ENCODE measurements around the gene TPRN.

TPRN gene

GRCh38 chr9:137176302-137177182 is 24.0 kb downstream of the TPRN start:
- Histone ChIP-seq H2AFZ (ENCODE audit: insufficient read depth, low read length, poor library complexity) (no peak overlapping the region), H2AK5ac (ENCODE audit: low read length) (no peak overlapping the region), H3K79me1 (ENCODE audit: low read length) (no peaks in the 10 kb centered on the region), H2BK12ac (ENCODE audit: low read length) (no peak overlapping the region), H3K27me3 (ENCODE audit: insufficient read depth, low read length) (no peaks in the 10 kb centered on the region), H2BK120ac (ENCODE audit: insufficient read depth, low read length, poor library complexity) (no peak overlapping the region), H3K4me3 (ENCODE audit: low read depth, low read length) (no peak overlapping the region), H3K27ac (ENCODE audit: low read depth, low read length) (no peak overlapping the region), H4K91ac (ENCODE audit: low read depth, low read length) (no peak overlapping the region), H3K4me2 (ENCODE audit: low read length) (no peak overlapping the region), H3K14ac (ENCODE audit: low read length) (no peak overlapping the region), H3K9me3 (ENCODE audit: insufficient read depth, low read depth, low read length) (peaks cover 3% of the 10 kb centered on the region), H3K36me3 (ENCODE audit: control insufficient read depth in 1 of 2, insufficient read depth in 2 of 2, low read length in 2 of 2) (peaks cover 28 to 34% of the 10 kb centered on the region in 2 experiments), H3K4me1 (ENCODE audit: control insufficient read depth in 1 of 2, insufficient read depth in 2 of 2, low read length in 2 of 2) (peaks cover 0 to 3% of the 10 kb centered on the region in 2 experiments), H4K12ac (ENCODE audit: low read depth, low read length) (no peak overlapping the region), H3K4ac (ENCODE audit: low read depth, low read length) (no peak overlapping the region), H2BK5ac (ENCODE audit: low read depth, low read length, poor library complexity) (no peak overlapping the region), H4K8ac (ENCODE audit: low read depth, low read length) (no peak overlapping the region), H3K23ac (ENCODE audit: low read length) (no peak overlapping the region), H3K18ac (ENCODE audit: low read length) (no peak overlapping the region), H3K79me2 (ENCODE audit: control insufficient read depth, insufficient read depth, low read length, poor library complexity) (no peaks in the 10 kb centered on the region), H3K9ac (ENCODE audit: low read length) (no peak overlapping the region)
- DNase-seq: peak; percentile 52 to 64
- no CpG with 5 or more reads among the region's 17 CpGs for WGBS (ENCODE audit: extremely low coverage, insufficient coverage, insufficient read length)

GRCh38 chr9:137175345-137175961 is 25.1 kb downstream of the TPRN start:
- no CpG with 5 or more reads among the region's 33 CpGs for WGBS (ENCODE audit: extremely low coverage, insufficient coverage, insufficient read length)

GRCh38 chr9:137174722-137175293 is 25.7 kb downstream of the TPRN start:
- no peak overlapping the region for H3K9ac ChIP-seq (ENCODE audit: low read length)
- peaks cover 5% of the 10 kb centered on the region for H3K9me3 ChIP-seq (ENCODE audit: insufficient read depth, low read depth, low read length)
- no peak overlapping the region for H4K91ac ChIP-seq (ENCODE audit: low read depth, low read length)
- H3K27ac ChIP-seq (ENCODE audit: low read depth, low read length): no peak overlapping the region
- no peak overlapping the region for H4K12ac ChIP-seq (ENCODE audit: low read depth, low read length)
- no peak overlapping the region for H2AK5ac ChIP-seq (ENCODE audit: low read length)
- H3K23ac ChIP-seq (ENCODE audit: low read length): no peak overlapping the region
- no peak overlapping the region for H4K8ac ChIP-seq (ENCODE audit: low read depth, low read length)
- no peak overlapping the region for H3K14ac ChIP-seq (ENCODE audit: low read length)
- peak; percentile 93 for DNase-seq
- peaks cover 12% of the 10 kb centered on the region for H3K27me3 ChIP-seq (ENCODE audit: insufficient read depth, low read length)
- no peak overlapping the region for H2BK12ac ChIP-seq (ENCODE audit: low read length)
- H3K4me2 ChIP-seq (ENCODE audit: low read length): no peak overlapping the region
- no peaks in the 10 kb centered on the region for H3K79me1 ChIP-seq (ENCODE audit: low read length)
- peaks cover 11 to 16% of the 10 kb centered on the region in 2 experiments for H3K36me3 ChIP-seq (ENCODE audit: control insufficient read depth in 1 of 2, insufficient read depth in 2 of 2, low read length in 2 of 2)
- WGBS (ENCODE audit: extremely low coverage, insufficient coverage, insufficient read length): no CpG with 5 or more reads among the region's 34 CpGs
- H3K79me2 ChIP-seq (ENCODE audit: control insufficient read depth, insufficient read depth, low read length, poor library complexity): no peaks in the 10 kb centered on the region
- no peak overlapping the region for H3K4me3 ChIP-seq (ENCODE audit: low read depth, low read length)
- H3K18ac ChIP-seq (ENCODE audit: low read length): no peak overlapping the region
- peaks cover 0 to 3% of the 10 kb centered on the region in 2 experiments for H3K4me1 ChIP-seq (ENCODE audit: control insufficient read depth in 1 of 2, insufficient read depth in 2 of 2, low read length in 2 of 2)
- no peak overlapping the region for H2BK120ac ChIP-seq (ENCODE audit: insufficient read depth, low read length, poor library complexity)
- H2BK5ac ChIP-seq (ENCODE audit: low read depth, low read length, poor library complexity): no peak overlapping the region
- no peak overlapping the region for H3K4ac ChIP-seq (ENCODE audit: low read depth, low read length)
- H2AFZ ChIP-seq (ENCODE audit: insufficient read depth, low read length, poor library complexity): no peak overlapping the region

More at GRCh38 chr9:137175345-137175961, 25.1 kb downstream of the TPRN start:
- Histone ChIP-seq H3K4me3 (ENCODE audit: low read depth, low read length) (no peak overlapping the region), H3K36me3 (ENCODE audit: control insufficient read depth in 1 of 2, insufficient read depth in 2 of 2, low read length in 2 of 2) (peaks cover 17 to 23% of the 10 kb centered on the region in 2 experiments), H3K9me3 (ENCODE audit: insufficient read depth, low read depth, low read length) (peaks cover 4% of the 10 kb centered on the region), H3K27ac (ENCODE audit: low read depth, low read length) (no peak overlapping the region), H3K18ac (ENCODE audit: low read length) (no peak overlapping the region), H3K79me2 (ENCODE audit: control insufficient read depth, insufficient read depth, low read length, poor library complexity) (no peaks in the 10 kb centered on the region), H2BK12ac (ENCODE audit: low read length) (no peak overlapping the region), H3K4me1 (ENCODE audit: control insufficient read depth in 1 of 2, insufficient read depth in 2 of 2, low read length in 2 of 2) (peaks cover 0 to 3% of the 10 kb centered on the region in 2 experiments), H3K14ac (ENCODE audit: low read length) (no peak overlapping the region), H3K4ac (ENCODE audit: low read depth, low read length) (no peak overlapping the region), H4K8ac (ENCODE audit: low read depth, low read length) (no peak overlapping the region), H2AK5ac (ENCODE audit: low read length) (no peak overlapping the region), H4K12ac (ENCODE audit: low read depth, low read length) (no peak overlapping the region), H3K23ac (ENCODE audit: low read length) (no peak overlapping the region), H4K91ac (ENCODE audit: low read depth, low read length) (no peak overlapping the region), H2BK120ac (ENCODE audit: insufficient read depth, low read length, poor library complexity) (no peak overlapping the region), H3K4me2 (ENCODE audit: low read length) (no peak overlapping the region), H2AFZ (ENCODE audit: insufficient read depth, low read length, poor library complexity) (no peak overlapping the region), H3K79me1 (ENCODE audit: low read length) (no peaks in the 10 kb centered on the region), H3K9ac (ENCODE audit: low read length) (no peak overlapping the region), H2BK5ac (ENCODE audit: low read depth, low read length, poor library complexity) (no peak overlapping the region), H3K27me3 (ENCODE audit: insufficient read depth, low read length) (peaks cover 6% of the 10 kb centered on the region)
- no peak for DNase-seq

- H3K79me1 ChIP-seq (ENCODE audit: low read length): no peaks in the 10 kb centered on the region
- H3K27ac ChIP-seq (ENCODE audit: low read depth, low read length): no peak overlapping the region
Observed at GRCh38 chr9:137173796-137174664, 26.5 kb downstream of the TPRN start.

More at GRCh38 chr9:137173796-137174664, 26.5 kb downstream of the TPRN start:
- Histone ChIP-seq H3K4ac (ENCODE audit: low read depth, low read length) (no peak overlapping the region), H4K8ac (ENCODE audit: low read depth, low read length) (no peak overlapping the region), H2BK5ac (ENCODE audit: low read depth, low read length, poor library complexity) (no peak overlapping the region), H3K9me3 (ENCODE audit: insufficient read depth, low read depth, low read length) (peaks cover 9% of the 10 kb centered on the region), H2AK5ac (ENCODE audit: low read length) (no peak overlapping the region), H3K14ac (ENCODE audit: low read length) (no peak overlapping the region), H4K91ac (ENCODE audit: low read depth, low read length) (no peak overlapping the region), H3K9ac (ENCODE audit: low read length) (no peak overlapping the region), H2BK120ac (ENCODE audit: insufficient read depth, low read length, poor library complexity) (no peak overlapping the region), H3K36me3 (ENCODE audit: control insufficient read depth in 1 of 2, insufficient read depth in 2 of 2, low read length in 2 of 2) (peaks cover 3 to 8% of the 10 kb centered on the region in 2 experiments), H3K18ac (ENCODE audit: low read length) (no peak overlapping the region), H3K4me3 (ENCODE audit: low read depth, low read length) (no peak overlapping the region), H3K4me2 (ENCODE audit: low read length) (no peak overlapping the region), H2AFZ (ENCODE audit: insufficient read depth, low read length, poor library complexity) (no peak overlapping the region), H4K12ac (ENCODE audit: low read depth, low read length) (no peak overlapping the region), H3K27me3 (ENCODE audit: insufficient read depth, low read length) (peaks cover 20% of the 10 kb centered on the region), H3K4me1 (ENCODE audit: control insufficient read depth in 1 of 2, insufficient read depth in 2 of 2, low read length in 2 of 2) (peaks cover 0 to 8% of the 10 kb centered on the region in 2 experiments), H3K79me2 (ENCODE audit: control insufficient read depth, insufficient read depth, low read length, poor library complexity) (no peaks in the 10 kb centered on the region), H2BK12ac (ENCODE audit: low read length) (no peak overlapping the region), H3K23ac (ENCODE audit: low read length) (no peak overlapping the region)
- no peak for DNase-seq
- no CpG with 5 or more reads among the region's 45 CpGs for WGBS (ENCODE audit: extremely low coverage, insufficient coverage, insufficient read length)

Data from trophoblast cell (in vitro differentiated cells and primary cell).